ENCODE data around the gene TEX101.
"Not testable (repeated sequence)": the region's sequence is repeated elsewhere in the genome, so short reads cannot be mapped to it uniquely, and the experiment has no call there.

DNA sequence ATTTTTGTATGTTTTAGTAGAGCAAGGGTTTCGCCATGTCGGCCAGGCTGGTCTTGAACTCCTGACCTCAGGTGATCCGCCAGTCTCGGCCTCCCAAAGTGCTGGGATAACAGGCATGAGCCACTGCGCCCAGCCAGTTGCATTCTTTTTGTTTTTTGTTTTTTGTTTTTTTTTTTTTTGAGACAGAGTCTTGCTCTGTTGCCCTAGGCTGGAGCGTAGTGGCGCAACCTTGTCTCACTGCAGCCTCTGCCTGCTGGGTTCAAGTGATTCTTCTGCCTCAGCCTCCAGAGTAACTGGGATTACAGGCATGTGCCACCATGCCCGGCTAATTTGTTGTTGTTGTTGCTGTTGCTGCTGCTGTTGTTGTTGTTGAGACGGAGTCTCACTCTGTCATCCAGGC is 29.4 kb downstream of the TEX101 start:
- TF ChIP-seq CTCF (conservative IDR thresholded peaks at IDR 0.05); EZH2 (IDR thresholded peaks at IDR 0.05; ENCODE audit: low read depth): not testable (repeated sequence)
